H9 (cell line): ENCODE data around the gene KICS2. TPM values are rescaled to one million over a fixed set of nuclear protein-coding genes. Genes with fewer than 3 reads are reported as not detected.

Source experiments
- DNase-seq: peaks from one replicate; pipeline ENCODE4 v3.0.0-alpha.2; 2017
- H2AFZ ChIP-seq: one replicate; pipeline ENCODE4 v1.6.1; 2013; ENCODE audit warnings: mild to moderate bottlenecking, low read length, control low read depth, moderate library complexity
- H2AK5ac ChIP-seq: 2 replicates; pipeline ENCODE4 v1.6.1; 2013; ENCODE audit warnings: low read length, control low read depth, mixed read lengths; ENCODE audit not compliant: insufficient read length
- H2BK120ac ChIP-seq: one replicate; pipeline ENCODE4 v1.6.1; 2013; ENCODE audit warnings: low read depth, mild to moderate bottlenecking, low read length, control low read depth, inconsistent platforms; ENCODE audit not compliant: poor library complexity, severe bottlenecking
- H2BK12ac ChIP-seq: 2 replicates; pipeline ENCODE4 v1.6.1; 2013; ENCODE audit warnings: low read length, control low read depth, mixed read lengths, low read depth; ENCODE audit not compliant: insufficient read length
- H2BK15ac ChIP-seq: 2 replicates; pipeline ENCODE4 v1.6.1; 2013; ENCODE audit warnings: low read depth, low read length, control low read depth
- H2BK20ac ChIP-seq: one replicate; pipeline ENCODE4 v1.6.1; 2013; ENCODE audit warnings: low read depth, mild to moderate bottlenecking, low read length, control low read depth, inconsistent platforms; ENCODE audit not compliant: poor library complexity, severe bottlenecking
- H2BK5ac ChIP-seq: 2 replicates; pipeline ENCODE4 v1.6.1; 2013; ENCODE audit warnings: low read length, control low read depth, mixed read lengths; ENCODE audit not compliant: insufficient read length
- H3K14ac ChIP-seq: 2 replicates; pipeline ENCODE4 v1.6.1; 2013; ENCODE audit warnings: low read length, control low read depth; ENCODE audit not compliant: insufficient read depth
- H3K18ac ChIP-seq: 2 replicates; pipeline ENCODE4 v1.6.1; 2013; ENCODE audit warnings: low read depth, mild to moderate bottlenecking, mixed read lengths, low read length, control low read depth; ENCODE audit not compliant: insufficient read length
- H3K23ac ChIP-seq: 2 replicates; pipeline ENCODE4 v1.6.1; 2013; ENCODE audit warnings: low read length, control low read depth, mixed read lengths, low read depth; ENCODE audit not compliant: insufficient read length
- H3K23me2 ChIP-seq: 2 replicates; pipeline ENCODE4 v1.6.1; 2013; ENCODE audit warnings: low read depth, mild to moderate bottlenecking, mixed read lengths, low read length, control low read depth; ENCODE audit not compliant: insufficient read length, poor library complexity, severe bottlenecking
- H3K27ac ChIP-seq: 2 replicates; pipeline ENCODE4 v1.5.1; 2013; ENCODE audit warnings: low read length, control low read depth, mixed read lengths, low read depth; ENCODE audit not compliant: insufficient read length
- H3K27me3 ChIP-seq: 2 replicates; pipeline ENCODE4 v1.6.1; 2013; ENCODE audit warnings: low read length, control low read depth, inconsistent platforms; ENCODE audit not compliant: insufficient read depth
- H3K4ac ChIP-seq: 2 replicates; pipeline ENCODE4 v1.6.1; 2013; ENCODE audit warnings: low read depth, mild to moderate bottlenecking, control low read depth, inconsistent platforms, low read length, moderate library complexity
- H3K4me1 ChIP-seq: 2 replicates; pipeline ENCODE4 v1.6.1; 2013; ENCODE audit warnings: low read length, control low read depth, inconsistent platforms; ENCODE audit not compliant: insufficient read depth
- H3K4me2 ChIP-seq: 2 replicates; pipeline ENCODE4 v1.6.1; 2013; ENCODE audit warnings: low read length, control low read depth, mixed read lengths; ENCODE audit not compliant: insufficient read length, insufficient read depth
- H3K56ac ChIP-seq: 2 replicates; pipeline ENCODE4 v1.6.1; 2013; ENCODE audit warnings: low read depth, mild to moderate bottlenecking, mixed read lengths, low read length, control low read depth; ENCODE audit not compliant: insufficient read length
- H3K79me1 ChIP-seq: 2 replicates; pipeline ENCODE4 v1.6.1; 2013; ENCODE audit warnings: low read depth, mild to moderate bottlenecking, moderate library complexity, low read length, control low read depth, inconsistent platforms; ENCODE audit not compliant: insufficient read depth, poor library complexity, severe bottlenecking
- H3K79me2 ChIP-seq: 2 replicates; pipeline ENCODE4 v1.6.1; 2013; ENCODE audit warnings: low read length, control low read depth, inconsistent platforms; ENCODE audit not compliant: insufficient read depth
- H3K9ac ChIP-seq: 2 replicates; pipeline ENCODE4 v1.6.1; 2013; ENCODE audit warnings: low read length, control low read depth, mixed read lengths; ENCODE audit not compliant: insufficient read length; ENCODE audit errors: extremely low read depth
- H3K9me3 ChIP-seq: one replicate; pipeline ENCODE4 v1.6.1; 2013; ENCODE audit warnings: low read depth, low read length, inconsistent platforms; ENCODE audit not compliant: control insufficient read depth
- H3T11ph ChIP-seq: one replicate; pipeline ENCODE4 v1.6.1; 2013; ENCODE audit warnings: mild to moderate bottlenecking, low read length, control low read depth, inconsistent platforms
- H4K20me1 ChIP-seq: one replicate; pipeline ENCODE4 v1.6.1; 2013; ENCODE audit not compliant: control insufficient read depth, insufficient read length, insufficient read depth
- H4K5ac ChIP-seq: 2 replicates; pipeline ENCODE4 v1.6.1; 2013; ENCODE audit warnings: low read depth, mild to moderate bottlenecking, mixed read lengths, low read length, control low read depth; ENCODE audit not compliant: insufficient read length
- H4K8ac ChIP-seq: replicated peaks from 2 replicates; pipeline ENCODE4 v1.6.1; 2013; ENCODE audit warnings: low read length, control low read depth, mixed read lengths, low read depth; ENCODE audit not compliant: insufficient read length
- H4K91ac ChIP-seq: 2 replicates; pipeline ENCODE4 v1.6.1; 2013; ENCODE audit warnings: low read depth, mild to moderate bottlenecking, moderate library complexity, mixed read lengths, low read length, control low read depth; ENCODE audit not compliant: insufficient read length
- H3K27ac Mint-ChIP-seq, 3 experiments: 2 replicates in 2 of 3; 3 replicates in 1 of 3; pipeline ENCODE4 v1.8.0; 2020 to 2021; ENCODE audit warnings: mixed read lengths in 3 of 3, mild to moderate bottlenecking in 1 of 3, moderate library complexity in 1 of 3
- H3K27me3 Mint-ChIP-seq: 2 replicates; pipeline ENCODE4 v1.8.0; 2021; ENCODE audit warnings: low read depth, mild to moderate bottlenecking, moderate library complexity, mixed read lengths
- H3K36me3 Mint-ChIP-seq, 3 experiments: 2 replicates in 2 of 3; 3 replicates in 1 of 3; pipeline ENCODE4 v1.8.0; 2020 to 2021; ENCODE audit warnings: low read depth in 3 of 3, mixed read lengths in 3 of 3; ENCODE audit not compliant: insufficient read depth in 1 of 3
- H3K4me1 Mint-ChIP-seq, 2 experiments: 2 replicates each; pipeline ENCODE4 v1.8.0; 2020; ENCODE audit warnings: mixed read lengths in 2 of 2
- H3K4me3 Mint-ChIP-seq, 2 experiments: 2 replicates in 1 of 2; 3 replicates in 1 of 2; pipeline ENCODE4 v1.8.0; 2020 to 2021; ENCODE audit warnings: mild to moderate bottlenecking in 2 of 2, mixed read lengths in 2 of 2, moderate library complexity in 1 of 2
- H3K9me3 Mint-ChIP-seq, 2 experiments: 2 replicates in 1 of 2; 3 replicates in 1 of 2; pipeline ENCODE4 v1.8.0; 2020; ENCODE audit warnings: mild to moderate bottlenecking in 2 of 2, mixed read lengths in 2 of 2, moderate library complexity in 1 of 2
- WGBS: extraction: QIAGEN DNeasy Blood & Tissue Kit; methylation state at CpG from one replicate; pipeline ENCODE4 v1.1.7; 2013; ENCODE audit warnings: missing lambda C conversion rate, low lambda C conversion rate, mixed read lengths; ENCODE audit not compliant: insufficient read length; ENCODE audit errors: extremely low coverage; 5-methylcytosine and 5-hydroxymethylcytosine counted together
- total RNA-seq: library from RNA; stranded (reverse); gene quantifications from 2 replicates; pipeline ENCODE4 v1.2.1, GENCODE V29; 2021
- TF ChIP-seq, protein P1 (sequence below): fragments of 200-600 bp; sonication (generic); conservative IDR thresholded peaks from 3 replicates; pipeline ENCODE4 v1.8.0; 2021; ENCODE audit warnings: antibody characterized with exemption, mild to moderate bottlenecking

KICS2 gene
- total RNA-seq, 1 experiment from 2014 or later, result 7.3 TPM

DNA sequence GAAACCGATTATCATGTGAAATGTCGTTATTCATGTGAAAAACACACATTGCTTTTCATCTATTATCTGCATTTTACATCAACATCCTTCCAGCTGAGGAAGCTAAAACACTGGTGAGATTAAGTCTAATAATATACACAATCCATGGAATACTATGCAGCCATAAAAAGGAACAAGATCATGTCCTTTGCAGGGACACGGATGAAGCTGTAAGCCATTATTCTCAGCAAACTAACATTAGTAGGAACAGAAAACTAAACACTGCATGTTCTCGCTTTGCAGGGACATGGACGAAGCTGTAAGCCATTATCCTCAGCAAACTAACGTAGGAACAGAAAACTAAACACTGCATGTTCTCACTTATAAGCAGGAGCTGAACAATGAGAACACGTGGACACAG is 18.3 kb downstream of the KICS2 start:
- Histone ChIP-seq H3K9ac (no peak overlapping the region), H4K8ac (no peak overlapping the region), H4K91ac (no peak overlapping the region), H2BK15ac (no peak overlapping the region), H2BK5ac (no peak overlapping the region), H3K27ac (no peak overlapping the region), H4K20me1 (no peaks in the 10 kb centered on the region), H3K9me3 (no peaks in the 10 kb centered on the region), H4K5ac (no peak overlapping the region), H3K14ac (no peak overlapping the region), H3T11ph (no peak overlapping the region), H3K27me3 (no peaks in the 10 kb centered on the region), H2BK120ac (no peak overlapping the region), H2AK5ac (no peak overlapping the region), H3K23me2 (no peaks in the 10 kb centered on the region), H3K4me2 (no peak overlapping the region), H3K79me1 (no peaks in the 10 kb centered on the region), H3K4ac (no peak overlapping the region), H3K23ac (no peak overlapping the region), H2AFZ (no peak overlapping the region), H2BK12ac (no peak overlapping the region), H3K79me2 (no peaks in the 10 kb centered on the region), H3K18ac (no peak overlapping the region), H2BK20ac (no peak overlapping the region), H3K56ac (no peak overlapping the region), H3K4me1 (no peaks in the 10 kb centered on the region)
- no CpG with 5 or more reads among the region's 7 CpGs for WGBS
- Mint-ChIP-seq H3K36me3 (peaks cover 6 to 16% (median 15%) of the 10 kb centered on the region in 3 experiments), H3K27ac (no peak overlapping the region), H3K4me1 (no peaks in the 10 kb centered on the region), H3K4me3 (no peak overlapping the region), H3K27me3 (no peaks in the 10 kb centered on the region), H3K9me3 (peaks cover 2 to 5% of the 10 kb centered on the region in 2 experiments; a peak in 2 of 5 replicates)
- TF ChIP-seq, protein P1, sequence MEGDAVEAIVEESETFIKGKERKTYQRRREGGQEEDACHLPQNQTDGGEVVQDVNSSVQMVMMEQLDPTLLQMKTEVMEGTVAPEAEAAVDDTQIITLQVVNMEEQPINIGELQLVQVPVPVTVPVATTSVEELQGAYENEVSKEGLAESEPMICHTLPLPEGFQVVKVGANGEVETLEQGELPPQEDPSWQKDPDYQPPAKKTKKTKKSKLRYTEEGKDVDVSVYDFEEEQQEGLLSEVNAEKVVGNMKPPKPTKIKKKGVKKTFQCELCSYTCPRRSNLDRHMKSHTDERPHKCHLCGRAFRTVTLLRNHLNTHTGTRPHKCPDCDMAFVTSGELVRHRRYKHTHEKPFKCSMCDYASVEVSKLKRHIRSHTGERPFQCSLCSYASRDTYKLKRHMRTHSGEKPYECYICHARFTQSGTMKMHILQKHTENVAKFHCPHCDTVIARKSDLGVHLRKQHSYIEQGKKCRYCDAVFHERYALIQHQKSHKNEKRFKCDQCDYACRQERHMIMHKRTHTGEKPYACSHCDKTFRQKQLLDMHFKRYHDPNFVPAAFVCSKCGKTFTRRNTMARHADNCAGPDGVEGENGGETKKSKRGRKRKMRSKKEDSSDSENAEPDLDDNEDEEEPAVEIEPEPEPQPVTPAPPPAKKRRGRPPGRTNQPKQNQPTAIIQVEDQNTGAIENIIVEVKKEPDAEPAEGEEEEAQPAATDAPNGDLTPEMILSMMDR, result no peak
- no peak for DNase-seq
